HG03060 (cell line): ENCODE results near the gene PLXNB3.

Experiments used
- ATAC-seq: cut with Tn5 transposase; IDR thresholded peaks from one replicate; pipeline ENCODE4 v1.9.1; 2021; ENCODE audit warnings: low read depth, moderate number of reproducible peaks; ENCODE audit not compliant: unreplicated experiment

The PLXNB3 gene

DNA sequence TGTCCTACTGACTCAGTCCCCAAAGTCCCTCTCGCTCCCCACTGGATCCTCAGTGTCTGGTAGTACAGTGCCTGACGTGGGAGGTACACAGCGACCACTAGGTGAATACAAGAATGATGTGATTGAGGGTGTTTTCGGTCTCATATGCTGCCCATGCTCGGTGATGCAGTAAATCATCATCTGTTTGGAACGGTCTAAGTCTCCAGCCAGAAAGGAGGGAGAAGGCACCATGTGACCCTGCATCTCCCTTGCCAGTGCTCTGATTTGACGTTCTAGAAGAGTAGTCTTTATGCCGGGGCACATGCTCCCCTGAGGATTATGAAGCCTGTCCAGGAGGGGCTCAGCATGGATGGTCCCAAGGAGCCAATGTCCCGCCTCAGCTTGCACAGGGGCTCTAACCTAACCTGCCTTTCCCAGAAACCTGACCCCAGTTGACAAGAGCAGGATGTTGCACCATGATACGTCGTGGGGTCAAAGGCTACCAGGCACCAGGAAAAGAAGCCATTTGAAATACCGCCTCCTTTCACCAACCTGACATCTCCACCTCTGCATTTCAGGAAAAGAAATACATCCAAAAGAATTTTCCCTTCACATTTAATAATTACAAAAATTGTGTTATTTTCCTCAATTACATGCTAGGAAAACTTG is 13.8 kb upstream of the PLXNB3 start:
- no peak for ATAC-seq

DNA sequence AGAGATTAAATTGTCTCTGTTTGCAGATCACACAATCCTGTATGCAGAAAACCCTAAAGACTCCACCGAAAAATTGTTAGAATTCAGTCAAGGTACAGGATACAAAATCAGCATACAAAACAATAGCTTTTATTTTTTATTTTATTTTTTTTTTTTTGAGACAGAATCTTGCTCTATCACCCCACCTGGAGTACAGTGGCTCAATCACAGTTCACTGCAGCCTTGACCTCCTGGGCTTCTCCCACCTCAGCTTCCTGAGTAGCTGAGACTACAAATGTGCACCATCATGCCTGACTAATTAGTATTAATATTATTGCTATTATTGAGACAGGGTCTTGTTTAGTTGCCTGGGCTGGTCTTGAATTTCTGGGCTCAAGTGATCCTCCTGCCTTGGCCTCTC is 8.9 kb upstream of the PLXNB3 start:
- no peak for ATAC-seq

GRCh38 chrX:153761863-153762262 is 2.2 kb upstream of the PLXNB3 start:
- ATAC-seq, result no peak

- no peak for ATAC-seq
These were observed 1.3 kb upstream of the PLXNB3 start for GRCh38 chrX:153762626-153763173.

- ATAC-seq, result no peak
These were observed 634 bp upstream of the PLXNB3 start for GRCh38 chrX:153763298-153763932.

- ATAC-seq, result no peak
These were observed 713 bp downstream of the PLXNB3 start for GRCh38 chrX:153764786-153765137.

GRCh38 chrX:153765138-153766079 is 1.4 kb downstream of the PLXNB3 start:
- no peak for ATAC-seq

GRCh38 chrX:153766098-153766817 is 2.2 kb downstream of the PLXNB3 start:
- ATAC-seq, result no peak

DNA sequence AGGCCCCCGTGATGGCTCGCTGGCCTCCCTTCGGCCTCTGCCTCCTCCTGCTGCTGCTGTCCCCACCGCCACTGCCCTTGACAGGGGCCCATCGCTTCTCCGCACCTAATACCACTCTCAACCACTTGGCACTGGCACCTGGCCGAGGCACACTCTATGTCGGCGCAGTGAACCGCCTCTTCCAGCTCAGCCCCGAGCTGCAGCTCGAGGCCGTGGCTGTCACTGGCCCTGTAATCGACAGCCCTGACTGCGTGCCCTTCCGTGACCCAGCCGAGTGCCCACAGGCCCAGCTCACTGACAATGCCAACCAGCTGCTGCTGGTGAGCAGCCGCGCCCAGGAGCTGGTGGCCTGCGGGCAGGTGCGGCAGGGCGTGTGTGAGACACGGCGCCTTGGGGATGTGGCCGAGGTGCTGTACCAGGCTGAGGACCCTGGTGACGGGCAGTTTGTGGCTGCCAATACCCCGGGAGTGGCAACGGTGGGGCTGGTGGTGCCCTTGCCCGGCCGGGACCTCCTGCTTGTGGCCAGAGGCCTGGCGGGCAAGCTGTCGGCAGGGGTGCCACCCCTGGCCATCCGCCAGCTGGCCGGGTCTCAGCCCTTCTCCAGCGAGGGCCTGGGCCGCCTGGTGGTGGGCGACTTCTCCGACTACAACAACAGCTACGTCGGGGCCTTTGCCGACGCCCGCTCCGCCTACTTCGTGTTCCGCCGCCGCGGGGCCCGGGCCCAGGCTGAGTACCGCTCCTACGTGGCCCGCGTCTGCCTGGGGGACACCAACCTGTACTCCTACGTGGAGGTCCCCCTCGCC is 3.0 kb downstream of the PLXNB3 start:
- ATAC-seq, result no peak

GRCh38 chrX:153767674-153768055 is 3.6 kb downstream of the PLXNB3 start:
- no peak for ATAC-seq

GRCh38 chrX:153768311-153769157 is 4.5 kb downstream of the PLXNB3 start:
- no peak for ATAC-seq

DNA sequence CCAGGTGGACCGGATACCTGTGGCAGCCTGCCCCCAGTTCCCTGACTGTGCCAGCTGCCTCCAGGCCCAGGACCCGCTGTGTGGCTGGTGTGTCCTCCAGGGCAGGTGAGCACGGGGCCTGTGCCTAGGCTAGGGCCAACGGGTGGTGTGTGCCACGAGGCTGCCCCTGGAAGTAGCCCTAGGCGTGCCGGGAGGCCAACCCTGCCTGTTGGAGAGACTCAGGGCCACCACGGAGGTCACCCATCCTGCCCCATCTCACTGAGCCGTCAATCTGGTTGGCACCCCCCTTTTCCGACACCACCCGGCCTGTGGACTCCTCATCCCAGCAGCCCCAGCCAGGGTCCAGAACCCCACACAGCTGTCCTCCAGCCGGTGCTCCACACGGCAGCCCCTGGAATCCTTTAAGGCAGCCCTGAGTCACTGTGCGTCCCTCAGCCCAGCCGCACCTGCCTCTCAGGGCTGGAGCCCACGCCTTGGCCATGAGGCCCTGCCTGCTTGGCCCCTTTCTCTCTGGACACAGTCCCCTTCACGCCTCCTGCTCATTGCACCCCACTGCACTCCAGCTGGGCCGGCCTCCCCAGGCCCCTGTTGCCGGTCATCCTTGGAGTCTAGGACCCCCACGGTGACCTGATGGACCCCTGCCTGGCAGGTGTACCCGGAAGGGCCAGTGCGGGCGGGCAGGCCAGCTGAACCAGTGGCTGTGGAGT is 5.3 kb downstream of the PLXNB3 start:
- ATAC-seq, result no peak

- no peak for ATAC-seq
These were observed 6.0 kb downstream of the PLXNB3 start for GRCh38 chrX:153769865-153770600.

DNA sequence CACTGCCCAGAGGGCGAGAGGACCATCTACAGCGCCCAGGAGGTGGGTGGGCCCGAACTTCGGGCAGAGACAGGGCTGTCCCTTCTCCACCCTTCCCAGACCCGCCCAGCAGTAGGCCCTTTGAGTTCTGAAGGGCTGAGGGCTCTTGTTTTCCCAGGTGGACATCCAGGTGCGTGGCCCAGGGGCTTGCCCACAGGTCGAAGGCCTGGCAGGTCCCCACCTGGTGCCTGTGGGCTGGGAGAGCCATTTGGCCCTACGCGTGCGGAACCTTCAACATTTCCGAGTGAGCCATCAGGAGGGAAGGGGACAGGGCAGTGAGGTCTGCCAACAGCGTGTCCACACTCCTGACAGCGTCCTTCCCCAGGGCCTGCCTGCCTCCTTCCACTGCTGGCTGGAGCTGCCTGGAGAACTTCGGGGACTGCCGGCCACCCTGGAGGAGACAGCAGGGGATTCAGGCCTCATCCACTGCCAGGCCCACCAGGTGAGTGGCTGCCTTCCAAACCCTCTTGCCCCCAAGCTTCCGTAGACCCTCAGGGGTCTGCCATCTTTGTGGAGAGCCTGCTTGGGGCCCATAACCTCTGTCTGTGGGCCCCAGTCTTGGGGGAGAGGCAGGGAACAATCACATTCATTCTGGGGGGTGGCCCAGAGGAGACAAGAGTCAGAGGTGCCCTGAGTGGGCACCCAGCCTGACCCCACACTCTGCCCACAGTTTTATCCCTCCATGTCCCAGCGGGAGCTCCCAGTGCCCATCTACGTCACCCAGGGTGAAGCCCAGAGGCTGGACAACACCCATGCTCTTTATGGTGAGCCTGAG is 6.8 kb downstream of the PLXNB3 start:
- no peak for ATAC-seq

DNA sequence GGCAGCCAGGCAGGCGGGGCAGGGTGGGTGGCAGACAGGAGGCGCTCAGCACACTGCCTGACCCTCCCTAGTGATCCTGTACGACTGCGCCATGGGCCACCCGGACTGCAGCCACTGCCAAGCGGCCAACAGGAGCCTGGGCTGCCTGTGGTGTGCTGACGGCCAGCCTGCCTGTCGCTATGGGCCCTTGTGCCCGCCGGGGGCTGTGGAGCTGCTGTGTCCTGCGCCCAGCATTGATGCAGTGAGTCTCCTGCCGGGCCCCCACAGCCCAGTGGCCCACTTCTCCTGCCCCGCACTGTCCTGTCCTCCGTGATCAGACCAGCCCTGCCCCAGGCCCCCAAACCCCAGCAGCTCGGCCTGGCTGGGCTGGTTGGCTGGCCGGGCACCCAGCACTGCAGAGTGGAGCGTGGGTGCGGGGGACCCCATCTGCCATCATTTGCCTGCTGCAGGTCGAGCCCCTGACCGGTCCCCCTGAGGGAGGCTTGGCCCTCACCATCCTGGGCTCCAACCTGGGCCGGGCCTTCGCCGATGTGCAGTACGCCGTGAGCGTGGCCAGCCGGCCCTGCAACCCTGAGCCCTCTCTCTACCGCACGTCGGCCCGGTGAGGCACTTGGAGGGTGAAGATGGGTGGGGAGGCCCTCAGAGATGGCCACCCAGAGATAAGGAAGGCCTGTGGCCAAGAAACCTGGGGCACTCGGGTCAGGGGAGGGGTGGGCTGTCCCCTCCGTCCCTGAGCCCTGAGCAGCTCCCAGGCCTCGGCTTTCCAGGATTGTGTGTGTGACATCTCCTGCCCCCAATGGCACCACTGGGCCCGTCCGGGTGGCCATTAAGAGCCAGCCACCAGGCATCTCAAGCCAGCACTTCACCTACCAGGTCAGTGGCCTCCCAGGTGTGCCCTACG is 7.6 kb downstream of the PLXNB3 start:
- no peak for ATAC-seq
